H9 (cell line): ENCODE data around the gene IGFALS. TPM values are rescaled to one million over a fixed set of nuclear protein-coding genes. Genes with fewer than 3 reads are reported as not detected.

Source experiments
- DNase-seq: peaks from one replicate; pipeline ENCODE4 v3.0.0-alpha.2; 2017
- H2AFZ ChIP-seq: one replicate; pipeline ENCODE4 v1.6.1; 2013; ENCODE audit warnings: mild to moderate bottlenecking, low read length, control low read depth, moderate library complexity
- H2AK5ac ChIP-seq: 2 replicates; pipeline ENCODE4 v1.6.1; 2013; ENCODE audit warnings: low read length, control low read depth, mixed read lengths; ENCODE audit not compliant: insufficient read length
- H2BK120ac ChIP-seq: one replicate; pipeline ENCODE4 v1.6.1; 2013; ENCODE audit warnings: low read depth, mild to moderate bottlenecking, low read length, control low read depth, inconsistent platforms; ENCODE audit not compliant: poor library complexity, severe bottlenecking
- H2BK12ac ChIP-seq: 2 replicates; pipeline ENCODE4 v1.6.1; 2013; ENCODE audit warnings: low read length, control low read depth, mixed read lengths, low read depth; ENCODE audit not compliant: insufficient read length
- H2BK15ac ChIP-seq: 2 replicates; pipeline ENCODE4 v1.6.1; 2013; ENCODE audit warnings: low read depth, low read length, control low read depth
- H2BK20ac ChIP-seq: one replicate; pipeline ENCODE4 v1.6.1; 2013; ENCODE audit warnings: low read depth, mild to moderate bottlenecking, low read length, control low read depth, inconsistent platforms; ENCODE audit not compliant: poor library complexity, severe bottlenecking
- H2BK5ac ChIP-seq: 2 replicates; pipeline ENCODE4 v1.6.1; 2013; ENCODE audit warnings: low read length, control low read depth, mixed read lengths; ENCODE audit not compliant: insufficient read length
- H3K14ac ChIP-seq: 2 replicates; pipeline ENCODE4 v1.6.1; 2013; ENCODE audit warnings: low read length, control low read depth; ENCODE audit not compliant: insufficient read depth
- H3K18ac ChIP-seq: 2 replicates; pipeline ENCODE4 v1.6.1; 2013; ENCODE audit warnings: low read depth, mild to moderate bottlenecking, mixed read lengths, low read length, control low read depth; ENCODE audit not compliant: insufficient read length
- H3K23ac ChIP-seq: 2 replicates; pipeline ENCODE4 v1.6.1; 2013; ENCODE audit warnings: low read length, control low read depth, mixed read lengths, low read depth; ENCODE audit not compliant: insufficient read length
- H3K23me2 ChIP-seq: 2 replicates; pipeline ENCODE4 v1.6.1; 2013; ENCODE audit warnings: low read depth, mild to moderate bottlenecking, mixed read lengths, low read length, control low read depth; ENCODE audit not compliant: insufficient read length, poor library complexity, severe bottlenecking
- H3K27ac ChIP-seq: 2 replicates; pipeline ENCODE4 v1.5.1; 2013; ENCODE audit warnings: low read length, control low read depth, mixed read lengths, low read depth; ENCODE audit not compliant: insufficient read length
- H3K27me3 ChIP-seq: 2 replicates; pipeline ENCODE4 v1.6.1; 2013; ENCODE audit warnings: low read length, control low read depth, inconsistent platforms; ENCODE audit not compliant: insufficient read depth
- H3K4ac ChIP-seq: 2 replicates; pipeline ENCODE4 v1.6.1; 2013; ENCODE audit warnings: low read depth, mild to moderate bottlenecking, control low read depth, inconsistent platforms, low read length, moderate library complexity
- H3K4me1 ChIP-seq: 2 replicates; pipeline ENCODE4 v1.6.1; 2013; ENCODE audit warnings: low read length, control low read depth, inconsistent platforms; ENCODE audit not compliant: insufficient read depth
- H3K4me2 ChIP-seq: 2 replicates; pipeline ENCODE4 v1.6.1; 2013; ENCODE audit warnings: low read length, control low read depth, mixed read lengths; ENCODE audit not compliant: insufficient read length, insufficient read depth
- H3K56ac ChIP-seq: 2 replicates; pipeline ENCODE4 v1.6.1; 2013; ENCODE audit warnings: low read depth, mild to moderate bottlenecking, mixed read lengths, low read length, control low read depth; ENCODE audit not compliant: insufficient read length
- H3K79me1 ChIP-seq: 2 replicates; pipeline ENCODE4 v1.6.1; 2013; ENCODE audit warnings: low read depth, mild to moderate bottlenecking, moderate library complexity, low read length, control low read depth, inconsistent platforms; ENCODE audit not compliant: insufficient read depth, poor library complexity, severe bottlenecking
- H3K79me2 ChIP-seq: 2 replicates; pipeline ENCODE4 v1.6.1; 2013; ENCODE audit warnings: low read length, control low read depth, inconsistent platforms; ENCODE audit not compliant: insufficient read depth
- H3K9ac ChIP-seq: 2 replicates; pipeline ENCODE4 v1.6.1; 2013; ENCODE audit warnings: low read length, control low read depth, mixed read lengths; ENCODE audit not compliant: insufficient read length; ENCODE audit errors: extremely low read depth
- H3K9me3 ChIP-seq: one replicate; pipeline ENCODE4 v1.6.1; 2013; ENCODE audit warnings: low read depth, low read length, inconsistent platforms; ENCODE audit not compliant: control insufficient read depth
- H3T11ph ChIP-seq: one replicate; pipeline ENCODE4 v1.6.1; 2013; ENCODE audit warnings: mild to moderate bottlenecking, low read length, control low read depth, inconsistent platforms
- H4K20me1 ChIP-seq: one replicate; pipeline ENCODE4 v1.6.1; 2013; ENCODE audit not compliant: control insufficient read depth, insufficient read length, insufficient read depth
- H4K5ac ChIP-seq: 2 replicates; pipeline ENCODE4 v1.6.1; 2013; ENCODE audit warnings: low read depth, mild to moderate bottlenecking, mixed read lengths, low read length, control low read depth; ENCODE audit not compliant: insufficient read length
- H4K8ac ChIP-seq: replicated peaks from 2 replicates; pipeline ENCODE4 v1.6.1; 2013; ENCODE audit warnings: low read length, control low read depth, mixed read lengths, low read depth; ENCODE audit not compliant: insufficient read length
- H4K91ac ChIP-seq: 2 replicates; pipeline ENCODE4 v1.6.1; 2013; ENCODE audit warnings: low read depth, mild to moderate bottlenecking, moderate library complexity, mixed read lengths, low read length, control low read depth; ENCODE audit not compliant: insufficient read length
- H3K27ac Mint-ChIP-seq, 3 experiments: 2 replicates in 2 of 3; 3 replicates in 1 of 3; pipeline ENCODE4 v1.8.0; 2020 to 2021; ENCODE audit warnings: mixed read lengths in 3 of 3, mild to moderate bottlenecking in 1 of 3, moderate library complexity in 1 of 3
- H3K27me3 Mint-ChIP-seq: 2 replicates; pipeline ENCODE4 v1.8.0; 2021; ENCODE audit warnings: low read depth, mild to moderate bottlenecking, moderate library complexity, mixed read lengths
- H3K36me3 Mint-ChIP-seq, 3 experiments: 2 replicates in 2 of 3; 3 replicates in 1 of 3; pipeline ENCODE4 v1.8.0; 2020 to 2021; ENCODE audit warnings: low read depth in 3 of 3, mixed read lengths in 3 of 3; ENCODE audit not compliant: insufficient read depth in 1 of 3
- H3K4me1 Mint-ChIP-seq, 2 experiments: 2 replicates each; pipeline ENCODE4 v1.8.0; 2020; ENCODE audit warnings: mixed read lengths in 2 of 2
- H3K4me3 Mint-ChIP-seq, 2 experiments: 2 replicates in 1 of 2; 3 replicates in 1 of 2; pipeline ENCODE4 v1.8.0; 2020 to 2021; ENCODE audit warnings: mild to moderate bottlenecking in 2 of 2, mixed read lengths in 2 of 2, moderate library complexity in 1 of 2
- H3K9me3 Mint-ChIP-seq, 2 experiments: 2 replicates in 1 of 2; 3 replicates in 1 of 2; pipeline ENCODE4 v1.8.0; 2020; ENCODE audit warnings: mild to moderate bottlenecking in 2 of 2, mixed read lengths in 2 of 2, moderate library complexity in 1 of 2
- WGBS: extraction: QIAGEN DNeasy Blood & Tissue Kit; methylation state at CpG from one replicate; pipeline ENCODE4 v1.1.7; 2013; ENCODE audit warnings: missing lambda C conversion rate, low lambda C conversion rate, mixed read lengths; ENCODE audit not compliant: insufficient read length; ENCODE audit errors: extremely low coverage; 5-methylcytosine and 5-hydroxymethylcytosine counted together
- total RNA-seq: library from RNA; stranded (reverse); gene quantifications from 2 replicates; pipeline ENCODE4 v1.2.1, GENCODE V29; 2021
- TF ChIP-seq, protein P1 (sequence below): fragments of 200-600 bp; sonication (generic); conservative IDR thresholded peaks from 3 replicates; pipeline ENCODE4 v1.8.0; 2021; ENCODE audit warnings: antibody characterized with exemption, mild to moderate bottlenecking

Gene IGFALS
- total RNA-seq, 1 experiment from 2014 or later = not detected

DNA sequence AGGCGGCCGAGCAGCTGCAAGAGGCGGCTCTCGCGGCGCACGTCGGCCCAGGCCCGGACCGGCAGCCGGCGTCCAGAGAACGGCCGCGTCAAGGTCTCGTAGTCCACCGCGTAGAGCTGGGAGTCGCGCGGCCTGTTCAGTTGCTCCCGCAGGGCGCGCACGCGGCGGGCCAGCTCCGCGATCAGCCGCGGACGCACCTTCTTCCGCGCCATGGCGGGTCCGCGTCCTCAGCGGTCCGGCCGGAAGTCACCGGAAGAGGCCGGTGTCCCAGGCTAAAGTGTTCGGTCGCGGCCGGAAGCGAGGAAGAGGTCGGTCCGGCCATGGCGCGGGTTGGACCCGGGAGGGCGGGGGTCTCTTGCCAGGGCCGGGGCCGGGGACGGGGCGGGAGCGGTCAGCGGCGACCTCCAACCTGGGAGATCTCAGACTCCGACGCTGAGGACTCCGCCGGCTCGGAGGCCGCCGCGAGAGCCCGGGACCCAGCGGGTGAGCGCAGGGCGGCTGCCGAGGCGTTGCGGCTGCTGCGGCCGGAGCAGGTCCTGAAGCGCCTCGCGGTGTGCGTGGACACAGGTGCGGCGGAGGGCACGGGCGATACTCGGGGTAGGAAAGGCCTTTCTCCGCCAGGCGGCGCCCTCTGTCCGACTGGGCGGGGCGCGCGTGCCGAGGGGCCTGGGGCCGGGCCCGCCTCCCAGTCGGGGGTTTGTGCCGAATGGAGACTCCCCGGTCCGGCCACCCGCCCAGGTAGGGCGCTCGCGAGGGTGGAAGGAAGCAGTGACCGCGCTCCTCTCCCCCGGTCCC is 20.4 kb downstream of the IGFALS start, which contains the start of gene MRPS34:
TSS of gene MRPS34 (minus strand) at position 227 of the 795 bp plus-strand sequence. CDS start at position 212, 15 bp downstream.
- H2AK5ac ChIP-seq = no peak within 1 kb of the TSS
- H4K8ac ChIP-seq = no peak within 1 kb of the TSS
- no peak within 1 kb of the TSS for H3K23ac ChIP-seq
- H2BK120ac ChIP-seq = no peak within 1 kb of the TSS
- no peak within 1 kb of the TSS for H3K56ac ChIP-seq
- H4K91ac ChIP-seq = no peak within 1 kb of the TSS
- peak within 1 kb of the TSS; percentile 79 for H3K14ac ChIP-seq
- no peaks in the 10 kb centered on the region for H3K27me3 ChIP-seq
- H3K4me3 Mint-ChIP-seq = peak within 1 kb of the TSS; percentile 95 to 98
- no peaks in the 10 kb centered on the region; the same call in 1 of the 2 replicates for H3K27me3 Mint-ChIP-seq
- H3K4me1 Mint-ChIP-seq = peaks cover 3 to 19% of the 10 kb centered on the region in 2 experiments
- H3K18ac ChIP-seq = peak within 1 kb of the TSS; percentile 44
- no peak within 1 kb of the TSS for H2BK5ac ChIP-seq
- no peak within 1 kb of the TSS for H2BK12ac ChIP-seq
- peak; percentile 91 for DNase-seq
- H3K79me2 ChIP-seq = no peaks in the 10 kb centered on the region; the same call in 1 of the 2 replicates
- no peak within 1 kb of the TSS for H4K5ac ChIP-seq
- H3K27ac Mint-ChIP-seq = peak within 1 kb of the TSS; percentile 98 to 99 (median 99); a peak in 6 of 7 replicates
- no peak within 1 kb of the TSS for H2BK20ac ChIP-seq
- no peaks in the 10 kb centered on the region for H3K9me3 ChIP-seq
- H4K20me1 ChIP-seq = no peaks in the 10 kb centered on the region
- H3T11ph ChIP-seq = no peak within 1 kb of the TSS
- no CpG with 5 or more reads among the region's 108 CpGs for WGBS
- H3K36me3 Mint-ChIP-seq = peaks cover 9 to 41% (median 21%) of the 10 kb centered on the region in 3 experiments; a peak in 6 of 7 replicates
- TF ChIP-seq, protein P1, sequence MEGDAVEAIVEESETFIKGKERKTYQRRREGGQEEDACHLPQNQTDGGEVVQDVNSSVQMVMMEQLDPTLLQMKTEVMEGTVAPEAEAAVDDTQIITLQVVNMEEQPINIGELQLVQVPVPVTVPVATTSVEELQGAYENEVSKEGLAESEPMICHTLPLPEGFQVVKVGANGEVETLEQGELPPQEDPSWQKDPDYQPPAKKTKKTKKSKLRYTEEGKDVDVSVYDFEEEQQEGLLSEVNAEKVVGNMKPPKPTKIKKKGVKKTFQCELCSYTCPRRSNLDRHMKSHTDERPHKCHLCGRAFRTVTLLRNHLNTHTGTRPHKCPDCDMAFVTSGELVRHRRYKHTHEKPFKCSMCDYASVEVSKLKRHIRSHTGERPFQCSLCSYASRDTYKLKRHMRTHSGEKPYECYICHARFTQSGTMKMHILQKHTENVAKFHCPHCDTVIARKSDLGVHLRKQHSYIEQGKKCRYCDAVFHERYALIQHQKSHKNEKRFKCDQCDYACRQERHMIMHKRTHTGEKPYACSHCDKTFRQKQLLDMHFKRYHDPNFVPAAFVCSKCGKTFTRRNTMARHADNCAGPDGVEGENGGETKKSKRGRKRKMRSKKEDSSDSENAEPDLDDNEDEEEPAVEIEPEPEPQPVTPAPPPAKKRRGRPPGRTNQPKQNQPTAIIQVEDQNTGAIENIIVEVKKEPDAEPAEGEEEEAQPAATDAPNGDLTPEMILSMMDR = peak; percentile 96
- H3K23me2 ChIP-seq = peaks cover 9% of the 10 kb centered on the region
- no peaks in the 10 kb centered on the region for H3K9me3 Mint-ChIP-seq
- H3K4me2 ChIP-seq = peak within 1 kb of the TSS; percentile 64
- no peaks in the 10 kb centered on the region for H3K4me1 ChIP-seq
- H2AFZ ChIP-seq = no peak within 1 kb of the TSS
- no peak within 1 kb of the TSS for H2BK15ac ChIP-seq
- H3K9ac ChIP-seq = peak within 1 kb of the TSS; percentile 66
- peaks cover 5% of the 10 kb centered on the region for H3K79me1 ChIP-seq
- no peak within 1 kb of the TSS for H3K27ac ChIP-seq
- H3K4ac ChIP-seq = no peak within 1 kb of the TSS
